ENCODE data around the gene STATH. TPM values are rescaled to one million over a fixed set of nuclear protein-coding genes. Genes with fewer than 3 reads are reported as not detected.
"Not testable (repeated sequence)": the region's sequence is repeated elsewhere in the genome, so short reads cannot be mapped to it uniquely, and the experiment has no call there.

Gene STATH
- total RNA-seq, 1 donor: not detected

- no peak for TF ChIP-seq CTCF (IDR thresholded peaks at IDR 0.05; ENCODE audit: extremely low read depth, low read depth, low read length)
- H3K79me2 ChIP-seq (ENCODE audit: insufficient read depth, low read length): no peaks in the 10 kb centered on the region
- DNase-seq (ENCODE audit: insufficient read length, low spot score, missing footprints): no peak
- no peak overlapping the region for H3K4me3 ChIP-seq (ENCODE audit: insufficient read depth, low read length)
- no peaks in the 10 kb centered on the region for H3K36me3 ChIP-seq (ENCODE audit: insufficient read depth, low read length)
- H3K4me2 ChIP-seq (ENCODE audit: insufficient read depth, low read length): no peak overlapping the region
- no peaks in the 10 kb centered on the region for H3K9me3 ChIP-seq (ENCODE audit: low read depth, low read length)
- no peaks in the 10 kb centered on the region for H3K27me3 ChIP-seq (ENCODE audit: insufficient read depth, low read length)
- H2AFZ ChIP-seq (ENCODE audit: low read length): no peak overlapping the region
- H4K20me1 ChIP-seq (ENCODE audit: insufficient read depth, low read length): no peaks in the 10 kb centered on the region
- H3K4me1 ChIP-seq (ENCODE audit: insufficient read depth, low read length): no peaks in the 10 kb centered on the region
- H3K27ac ChIP-seq (ENCODE audit: low read depth, low read length): no peak overlapping the region
Observed at GRCh38 chr4:70023218-70023617, 27.5 kb downstream of the STATH start.

- Histone ChIP-seq H3K27ac (ENCODE audit: low read depth, low read length) (no peak overlapping the region), H3K27me3 (ENCODE audit: insufficient read depth, low read length) (no peaks in the 10 kb centered on the region), H2AFZ (ENCODE audit: low read length) (no peak overlapping the region), H4K20me1 (ENCODE audit: insufficient read depth, low read length) (no peaks in the 10 kb centered on the region), H3K79me2 (ENCODE audit: insufficient read depth, low read length) (no peaks in the 10 kb centered on the region), H3K4me1 (ENCODE audit: insufficient read depth, low read length) (no peaks in the 10 kb centered on the region), H3K9me3 (ENCODE audit: low read depth, low read length) (no peaks in the 10 kb centered on the region), H3K4me2 (ENCODE audit: insufficient read depth, low read length) (no peak overlapping the region), H3K36me3 (ENCODE audit: insufficient read depth, low read length) (no peaks in the 10 kb centered on the region), H3K4me3 (ENCODE audit: insufficient read depth, low read length) (no peak overlapping the region)
- DNase-seq (ENCODE audit: insufficient read length, low spot score, missing footprints): no peak
- no peak for TF ChIP-seq CTCF (IDR thresholded peaks at IDR 0.05; ENCODE audit: extremely low read depth, low read depth, low read length)
Observed at GRCh38 chr4:70027011-70027410, 31.2 kb downstream of the STATH start.

GRCh38 chr4:70028159-70028558 lies 32.4 kb downstream of the STATH start, which contains the start of gene HTN3:
Gene HTN3, plus strand, starts transcription at chr4:70028459. Its CDS starts 2,282 bp downstream, at chr4:70030741.
- not testable (repeated sequence) for H3K4me3 ChIP-seq (ENCODE audit: insufficient read depth, low read length); H3K27ac ChIP-seq (ENCODE audit: low read depth, low read length); H3K27me3 ChIP-seq (ENCODE audit: insufficient read depth, low read length); H3K9me3 ChIP-seq (ENCODE audit: low read depth, low read length); H4K20me1 ChIP-seq (ENCODE audit: insufficient read depth, low read length); H3K36me3 ChIP-seq (ENCODE audit: insufficient read depth, low read length); H3K79me2 ChIP-seq (ENCODE audit: insufficient read depth, low read length); H3K4me2 ChIP-seq (ENCODE audit: insufficient read depth, low read length); DNase-seq (ENCODE audit: insufficient read length, low spot score, missing footprints); H3K4me1 ChIP-seq (ENCODE audit: insufficient read depth, low read length); H2AFZ ChIP-seq (ENCODE audit: low read length)

GRCh38 chr4:70037559-70037958 lies 41.8 kb downstream of the STATH start:
- not testable (repeated sequence) for H3K4me3 ChIP-seq (ENCODE audit: insufficient read depth, low read length); H3K9me3 ChIP-seq (ENCODE audit: low read depth, low read length); H3K27me3 ChIP-seq (ENCODE audit: insufficient read depth, low read length); DNase-seq (ENCODE audit: insufficient read length, low spot score, missing footprints); H4K20me1 ChIP-seq (ENCODE audit: insufficient read depth, low read length); H3K36me3 ChIP-seq (ENCODE audit: insufficient read depth, low read length); H3K79me2 ChIP-seq (ENCODE audit: insufficient read depth, low read length); H2AFZ ChIP-seq (ENCODE audit: low read length); H3K4me1 ChIP-seq (ENCODE audit: insufficient read depth, low read length); H3K4me2 ChIP-seq (ENCODE audit: insufficient read depth, low read length); H3K27ac ChIP-seq (ENCODE audit: low read depth, low read length)

- not testable (repeated sequence) for H3K27me3 ChIP-seq (ENCODE audit: insufficient read depth, low read length); H4K20me1 ChIP-seq (ENCODE audit: insufficient read depth, low read length); H3K9me3 ChIP-seq (ENCODE audit: low read depth, low read length)
Observed at GRCh38 chr4:70039928-70040327, 44.2 kb downstream of the STATH start.

More at GRCh38 chr4:70039928-70040327, 44.2 kb downstream of the STATH start:
- not testable (repeated sequence) for H3K4me3 ChIP-seq (ENCODE audit: insufficient read depth, low read length); DNase-seq (ENCODE audit: insufficient read length, low spot score, missing footprints); H3K4me1 ChIP-seq (ENCODE audit: insufficient read depth, low read length); H3K4me2 ChIP-seq (ENCODE audit: insufficient read depth, low read length); H3K79me2 ChIP-seq (ENCODE audit: insufficient read depth, low read length); H3K36me3 ChIP-seq (ENCODE audit: insufficient read depth, low read length); H3K27ac ChIP-seq (ENCODE audit: low read depth, low read length); H2AFZ ChIP-seq (ENCODE audit: low read length)
